H9 (cell line): ENCODE data around the gene PTCD1. TPM values are rescaled to one million over a fixed set of nuclear protein-coding genes. Genes with fewer than 3 reads are reported as not detected.
A peak's percentile ranks its signal among the peaks of the same experiment; 100 is the strongest.

ENCODE experiments used
- DNase-seq: peaks from one replicate; pipeline ENCODE4 v3.0.0-alpha.2; 2017
- H2AFZ ChIP-seq: one replicate; pipeline ENCODE4 v1.6.1; 2013; ENCODE audit warnings: mild to moderate bottlenecking, low read length, control low read depth, moderate library complexity
- H2AK5ac ChIP-seq: 2 replicates; pipeline ENCODE4 v1.6.1; 2013; ENCODE audit warnings: low read length, control low read depth, mixed read lengths; ENCODE audit not compliant: insufficient read length
- H2BK120ac ChIP-seq: one replicate; pipeline ENCODE4 v1.6.1; 2013; ENCODE audit warnings: low read depth, mild to moderate bottlenecking, low read length, control low read depth, inconsistent platforms; ENCODE audit not compliant: poor library complexity, severe bottlenecking
- H2BK12ac ChIP-seq: 2 replicates; pipeline ENCODE4 v1.6.1; 2013; ENCODE audit warnings: low read length, control low read depth, mixed read lengths, low read depth; ENCODE audit not compliant: insufficient read length
- H2BK15ac ChIP-seq: 2 replicates; pipeline ENCODE4 v1.6.1; 2013; ENCODE audit warnings: low read depth, low read length, control low read depth
- H2BK20ac ChIP-seq: one replicate; pipeline ENCODE4 v1.6.1; 2013; ENCODE audit warnings: low read depth, mild to moderate bottlenecking, low read length, control low read depth, inconsistent platforms; ENCODE audit not compliant: poor library complexity, severe bottlenecking
- H2BK5ac ChIP-seq: 2 replicates; pipeline ENCODE4 v1.6.1; 2013; ENCODE audit warnings: low read length, control low read depth, mixed read lengths; ENCODE audit not compliant: insufficient read length
- H3K14ac ChIP-seq: 2 replicates; pipeline ENCODE4 v1.6.1; 2013; ENCODE audit warnings: low read length, control low read depth; ENCODE audit not compliant: insufficient read depth
- H3K18ac ChIP-seq: 2 replicates; pipeline ENCODE4 v1.6.1; 2013; ENCODE audit warnings: low read depth, mild to moderate bottlenecking, mixed read lengths, low read length, control low read depth; ENCODE audit not compliant: insufficient read length
- H3K23ac ChIP-seq: 2 replicates; pipeline ENCODE4 v1.6.1; 2013; ENCODE audit warnings: low read length, control low read depth, mixed read lengths, low read depth; ENCODE audit not compliant: insufficient read length
- H3K23me2 ChIP-seq: 2 replicates; pipeline ENCODE4 v1.6.1; 2013; ENCODE audit warnings: low read depth, mild to moderate bottlenecking, mixed read lengths, low read length, control low read depth; ENCODE audit not compliant: insufficient read length, poor library complexity, severe bottlenecking
- H3K27ac ChIP-seq: 2 replicates; pipeline ENCODE4 v1.5.1; 2013; ENCODE audit warnings: low read length, control low read depth, mixed read lengths, low read depth; ENCODE audit not compliant: insufficient read length
- H3K27me3 ChIP-seq: 2 replicates; pipeline ENCODE4 v1.6.1; 2013; ENCODE audit warnings: low read length, control low read depth, inconsistent platforms; ENCODE audit not compliant: insufficient read depth
- H3K4ac ChIP-seq: 2 replicates; pipeline ENCODE4 v1.6.1; 2013; ENCODE audit warnings: low read depth, mild to moderate bottlenecking, control low read depth, inconsistent platforms, low read length, moderate library complexity
- H3K4me1 ChIP-seq: 2 replicates; pipeline ENCODE4 v1.6.1; 2013; ENCODE audit warnings: low read length, control low read depth, inconsistent platforms; ENCODE audit not compliant: insufficient read depth
- H3K4me2 ChIP-seq: 2 replicates; pipeline ENCODE4 v1.6.1; 2013; ENCODE audit warnings: low read length, control low read depth, mixed read lengths; ENCODE audit not compliant: insufficient read length, insufficient read depth
- H3K56ac ChIP-seq: 2 replicates; pipeline ENCODE4 v1.6.1; 2013; ENCODE audit warnings: low read depth, mild to moderate bottlenecking, mixed read lengths, low read length, control low read depth; ENCODE audit not compliant: insufficient read length
- H3K79me1 ChIP-seq: 2 replicates; pipeline ENCODE4 v1.6.1; 2013; ENCODE audit warnings: low read depth, mild to moderate bottlenecking, moderate library complexity, low read length, control low read depth, inconsistent platforms; ENCODE audit not compliant: insufficient read depth, poor library complexity, severe bottlenecking
- H3K79me2 ChIP-seq: 2 replicates; pipeline ENCODE4 v1.6.1; 2013; ENCODE audit warnings: low read length, control low read depth, inconsistent platforms; ENCODE audit not compliant: insufficient read depth
- H3K9ac ChIP-seq: 2 replicates; pipeline ENCODE4 v1.6.1; 2013; ENCODE audit warnings: low read length, control low read depth, mixed read lengths; ENCODE audit not compliant: insufficient read length; ENCODE audit errors: extremely low read depth
- H3K9me3 ChIP-seq: one replicate; pipeline ENCODE4 v1.6.1; 2013; ENCODE audit warnings: low read depth, low read length, inconsistent platforms; ENCODE audit not compliant: control insufficient read depth
- H3T11ph ChIP-seq: one replicate; pipeline ENCODE4 v1.6.1; 2013; ENCODE audit warnings: mild to moderate bottlenecking, low read length, control low read depth, inconsistent platforms
- H4K20me1 ChIP-seq: one replicate; pipeline ENCODE4 v1.6.1; 2013; ENCODE audit not compliant: control insufficient read depth, insufficient read length, insufficient read depth
- H4K5ac ChIP-seq: 2 replicates; pipeline ENCODE4 v1.6.1; 2013; ENCODE audit warnings: low read depth, mild to moderate bottlenecking, mixed read lengths, low read length, control low read depth; ENCODE audit not compliant: insufficient read length
- H4K8ac ChIP-seq: replicated peaks from 2 replicates; pipeline ENCODE4 v1.6.1; 2013; ENCODE audit warnings: low read length, control low read depth, mixed read lengths, low read depth; ENCODE audit not compliant: insufficient read length
- H4K91ac ChIP-seq: 2 replicates; pipeline ENCODE4 v1.6.1; 2013; ENCODE audit warnings: low read depth, mild to moderate bottlenecking, moderate library complexity, mixed read lengths, low read length, control low read depth; ENCODE audit not compliant: insufficient read length
- H3K27ac Mint-ChIP-seq, 3 experiments: 2 replicates in 2 of 3; 3 replicates in 1 of 3; pipeline ENCODE4 v1.8.0; 2020 to 2021; ENCODE audit warnings: mixed read lengths in 3 of 3, mild to moderate bottlenecking in 1 of 3, moderate library complexity in 1 of 3
- H3K27me3 Mint-ChIP-seq: 2 replicates; pipeline ENCODE4 v1.8.0; 2021; ENCODE audit warnings: low read depth, mild to moderate bottlenecking, moderate library complexity, mixed read lengths
- H3K36me3 Mint-ChIP-seq, 3 experiments: 2 replicates in 2 of 3; 3 replicates in 1 of 3; pipeline ENCODE4 v1.8.0; 2020 to 2021; ENCODE audit warnings: low read depth in 3 of 3, mixed read lengths in 3 of 3; ENCODE audit not compliant: insufficient read depth in 1 of 3
- H3K4me1 Mint-ChIP-seq, 2 experiments: 2 replicates each; pipeline ENCODE4 v1.8.0; 2020; ENCODE audit warnings: mixed read lengths in 2 of 2
- H3K4me3 Mint-ChIP-seq, 2 experiments: 2 replicates in 1 of 2; 3 replicates in 1 of 2; pipeline ENCODE4 v1.8.0; 2020 to 2021; ENCODE audit warnings: mild to moderate bottlenecking in 2 of 2, mixed read lengths in 2 of 2, moderate library complexity in 1 of 2
- H3K9me3 Mint-ChIP-seq, 2 experiments: 2 replicates in 1 of 2; 3 replicates in 1 of 2; pipeline ENCODE4 v1.8.0; 2020; ENCODE audit warnings: mild to moderate bottlenecking in 2 of 2, mixed read lengths in 2 of 2, moderate library complexity in 1 of 2
- WGBS: extraction: QIAGEN DNeasy Blood & Tissue Kit; methylation state at CpG from one replicate; pipeline ENCODE4 v1.1.7; 2013; ENCODE audit warnings: missing lambda C conversion rate, low lambda C conversion rate, mixed read lengths; ENCODE audit not compliant: insufficient read length; ENCODE audit errors: extremely low coverage; 5-methylcytosine and 5-hydroxymethylcytosine counted together
- total RNA-seq: library from RNA; stranded (reverse); gene quantifications from 2 replicates; pipeline ENCODE4 v1.2.1, GENCODE V29; 2021
- TF ChIP-seq, protein P1 (sequence below): fragments of 200-600 bp; sonication (generic); conservative IDR thresholded peaks from 3 replicates; pipeline ENCODE4 v1.8.0; 2021; ENCODE audit warnings: antibody characterized with exemption, mild to moderate bottlenecking

Gene PTCD1
- total RNA-seq, 1 experiment from 2014 or later, result 12.8 TPM

DNA sequence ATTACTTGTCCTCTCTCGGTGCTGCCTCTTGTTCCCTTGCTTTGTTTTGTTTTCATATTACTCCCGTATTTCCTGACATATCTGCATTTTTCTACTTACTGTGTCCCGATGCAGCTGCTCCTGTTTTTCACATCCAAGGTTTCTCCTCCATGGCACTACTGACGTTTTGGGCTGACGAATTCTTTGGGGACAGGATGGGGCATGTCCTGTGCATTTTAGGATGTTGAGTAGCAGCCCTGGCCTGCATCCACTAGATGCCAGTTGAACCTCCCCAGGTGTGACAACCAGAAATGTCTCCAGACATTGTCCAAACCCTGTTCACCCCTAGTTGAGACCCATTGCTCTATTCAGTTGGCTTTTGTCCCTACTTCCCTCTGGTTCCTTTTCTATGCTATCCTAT, 46.5 kb upstream of the PTCD1 start:
- Histone ChIP-seq H2BK5ac (no peak overlapping the region), H3K23ac (no peak overlapping the region), H2BK15ac (no peak overlapping the region), H3K4me2 (no peak overlapping the region), H3K9me3 (no peaks in the 10 kb centered on the region), H3K4ac (no peak overlapping the region), H3K27me3 (no peaks in the 10 kb centered on the region), H3K79me2 (no peaks in the 10 kb centered on the region), H3K9ac (no peak overlapping the region), H3K18ac (no peak overlapping the region), H4K8ac (no peak overlapping the region), H2AK5ac (no peak overlapping the region), H3K23me2 (no peaks in the 10 kb centered on the region), H4K20me1 (no peaks in the 10 kb centered on the region), H3K14ac (no peak overlapping the region), H4K91ac (no peak overlapping the region), H3T11ph (no peak overlapping the region), H4K5ac (no peak overlapping the region), H3K79me1 (no peaks in the 10 kb centered on the region), H2AFZ (no peak overlapping the region), H3K56ac (no peak overlapping the region), H2BK20ac (no peak overlapping the region), H2BK12ac (no peak overlapping the region), H2BK120ac (no peak overlapping the region), H3K27ac (no peak overlapping the region), H3K4me1 (no peaks in the 10 kb centered on the region)
- DNase-seq, result no peak
- Mint-ChIP-seq H3K4me3 (no peak overlapping the region), H3K27ac (peak overlapping the region in 2 of 3 experiments; percentile 23 to 27; a peak in 3 of 7 replicates), H3K27me3 (no peaks in the 10 kb centered on the region), H3K4me1 (no peaks in the 10 kb centered on the region), H3K36me3 (peaks cover 11 to 28% (median 19%) of the 10 kb centered on the region in 3 experiments; a peak in 6 of 7 replicates), H3K9me3 (no peaks in the 10 kb centered on the region)
- no CpG with 5 or more reads among the region's 5 CpGs for WGBS
- TF ChIP-seq, protein P1, sequence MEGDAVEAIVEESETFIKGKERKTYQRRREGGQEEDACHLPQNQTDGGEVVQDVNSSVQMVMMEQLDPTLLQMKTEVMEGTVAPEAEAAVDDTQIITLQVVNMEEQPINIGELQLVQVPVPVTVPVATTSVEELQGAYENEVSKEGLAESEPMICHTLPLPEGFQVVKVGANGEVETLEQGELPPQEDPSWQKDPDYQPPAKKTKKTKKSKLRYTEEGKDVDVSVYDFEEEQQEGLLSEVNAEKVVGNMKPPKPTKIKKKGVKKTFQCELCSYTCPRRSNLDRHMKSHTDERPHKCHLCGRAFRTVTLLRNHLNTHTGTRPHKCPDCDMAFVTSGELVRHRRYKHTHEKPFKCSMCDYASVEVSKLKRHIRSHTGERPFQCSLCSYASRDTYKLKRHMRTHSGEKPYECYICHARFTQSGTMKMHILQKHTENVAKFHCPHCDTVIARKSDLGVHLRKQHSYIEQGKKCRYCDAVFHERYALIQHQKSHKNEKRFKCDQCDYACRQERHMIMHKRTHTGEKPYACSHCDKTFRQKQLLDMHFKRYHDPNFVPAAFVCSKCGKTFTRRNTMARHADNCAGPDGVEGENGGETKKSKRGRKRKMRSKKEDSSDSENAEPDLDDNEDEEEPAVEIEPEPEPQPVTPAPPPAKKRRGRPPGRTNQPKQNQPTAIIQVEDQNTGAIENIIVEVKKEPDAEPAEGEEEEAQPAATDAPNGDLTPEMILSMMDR, result no peak
